Mucosa of descending colon (tissue), 3 donors: Measurements from ENCODE around the gene CDH4. TPM values are rescaled to one million over a fixed set of nuclear protein-coding genes. Genes with fewer than 3 reads are reported as not detected.

Source experiments
- ATAC-seq: fragments of 200-7000 bp; cut with Tn5 transposase; one replicate; pipeline ENCODE4 v1.9.1; 2020; ENCODE audit warnings: mild to moderate bottlenecking, moderate library complexity
- DNase-seq, 3 donors: peaks; one replicate each; pipeline ENCODE4 v3.0.0-alpha.2; 2020
- H3K36me3 ChIP-seq: fragments of 200-600 bp; one replicate; pipeline ENCODE4 v1.8.0; 2021; ENCODE audit warnings: low read depth, mild to moderate bottlenecking
- H3K4me1 ChIP-seq: fragments of 200-600 bp; one replicate; pipeline ENCODE4 v1.8.0; 2021; ENCODE audit warnings: low read depth, mild to moderate bottlenecking
- H3K4me3 ChIP-seq: fragments of 200-600 bp; one replicate; pipeline ENCODE4 v1.8.0; 2021; ENCODE audit warnings: mild to moderate bottlenecking
- H3K9me3 ChIP-seq: fragments of 200-600 bp; one replicate; pipeline ENCODE4 v1.8.0; 2021; ENCODE audit warnings: mild to moderate bottlenecking
- intact Hi-C, 2 donors: fragments of 100-400 bp; cut with DNase I in 1 of 2; cut with micrococcal nuclease in 1 of 2; formaldehyde crosslinking; loops; one replicate each; pipeline versions ENCODE4 v1.11.0 to v1.11.1; 2022; cut with DNase I, micrococcal nuclease
- total RNA-seq, 3 donors: library from RNA; stranded (reverse); fragmentation: NEBNext Ultra II Directional in 2 of 3; extraction: Animal tissue kit (Norgen Biotek cat#: 25700) in 2 of 3; gene quantifications; one replicate each; pipeline versions ENCODE4 v1.2.1 to v1.2.4, GENCODE V29; 2021 to 2023
- TF ChIP-seq, protein P1 (sequence below): fragments of 200-600 bp; IDR thresholded peaks from one replicate; pipeline ENCODE4 v1.8.0; 2022; ENCODE audit warnings: antibody characterized with exemption, mild to moderate bottlenecking
- donor health status: DM: no; HTN: no; CAD: no; lungs with moderate emphysema.
- donor health status: DM: no; HTN: no; CAD: no.
- donor health status: DM: no; HTN: yes; CAD: no.

CDH4 gene
- total RNA-seq, 3 donors from 2014 or later = 0.16 TPM; not detected in 2

GRCh38 chr20:61627791-61628415 lies 375.8 kb downstream of the CDH4 start:
- H3K36me3 ChIP-seq = no peaks in the 10 kb centered on the region
- no peak overlapping the region for H3K4me3 ChIP-seq
- DNase-seq (no peak), ATAC-seq (no peak)
- TF ChIP-seq, protein P1, sequence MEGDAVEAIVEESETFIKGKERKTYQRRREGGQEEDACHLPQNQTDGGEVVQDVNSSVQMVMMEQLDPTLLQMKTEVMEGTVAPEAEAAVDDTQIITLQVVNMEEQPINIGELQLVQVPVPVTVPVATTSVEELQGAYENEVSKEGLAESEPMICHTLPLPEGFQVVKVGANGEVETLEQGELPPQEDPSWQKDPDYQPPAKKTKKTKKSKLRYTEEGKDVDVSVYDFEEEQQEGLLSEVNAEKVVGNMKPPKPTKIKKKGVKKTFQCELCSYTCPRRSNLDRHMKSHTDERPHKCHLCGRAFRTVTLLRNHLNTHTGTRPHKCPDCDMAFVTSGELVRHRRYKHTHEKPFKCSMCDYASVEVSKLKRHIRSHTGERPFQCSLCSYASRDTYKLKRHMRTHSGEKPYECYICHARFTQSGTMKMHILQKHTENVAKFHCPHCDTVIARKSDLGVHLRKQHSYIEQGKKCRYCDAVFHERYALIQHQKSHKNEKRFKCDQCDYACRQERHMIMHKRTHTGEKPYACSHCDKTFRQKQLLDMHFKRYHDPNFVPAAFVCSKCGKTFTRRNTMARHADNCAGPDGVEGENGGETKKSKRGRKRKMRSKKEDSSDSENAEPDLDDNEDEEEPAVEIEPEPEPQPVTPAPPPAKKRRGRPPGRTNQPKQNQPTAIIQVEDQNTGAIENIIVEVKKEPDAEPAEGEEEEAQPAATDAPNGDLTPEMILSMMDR = no peak
- no peaks in the 10 kb centered on the region for H3K9me3 ChIP-seq
- intact Hi-C loops = no loop called here
- H3K4me1 ChIP-seq = no peaks in the 10 kb centered on the region

DNA sequence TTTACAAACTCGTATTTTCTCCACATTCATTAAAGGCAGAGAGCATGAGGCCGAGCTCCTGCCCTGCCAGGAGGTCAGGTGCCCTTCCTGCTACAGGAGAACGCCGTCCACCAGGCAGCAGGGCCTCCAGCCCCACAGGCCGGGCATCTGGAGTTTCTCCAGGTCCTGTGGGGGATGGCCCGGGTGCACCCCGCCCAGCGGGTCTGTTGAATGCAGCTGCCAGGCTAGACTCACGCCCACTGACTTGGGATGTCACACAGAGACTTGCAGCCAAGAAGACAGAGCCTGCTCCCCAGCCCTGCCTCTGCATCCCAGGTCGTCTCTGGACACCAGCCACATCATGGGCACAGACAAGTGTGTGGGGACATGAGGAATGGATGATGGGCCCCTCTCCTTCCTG lies 376.4 kb downstream of the CDH4 start:
- H3K4me1 ChIP-seq = no peaks in the 10 kb centered on the region
- ATAC-seq = no peak
- intact Hi-C loops = no loop called here
- H3K9me3 ChIP-seq = no peaks in the 10 kb centered on the region
- TF ChIP-seq, protein P1 = no peak
- H3K36me3 ChIP-seq = no peaks in the 10 kb centered on the region
- no peak overlapping the region for H3K4me3 ChIP-seq
- no peak for DNase-seq

DNA sequence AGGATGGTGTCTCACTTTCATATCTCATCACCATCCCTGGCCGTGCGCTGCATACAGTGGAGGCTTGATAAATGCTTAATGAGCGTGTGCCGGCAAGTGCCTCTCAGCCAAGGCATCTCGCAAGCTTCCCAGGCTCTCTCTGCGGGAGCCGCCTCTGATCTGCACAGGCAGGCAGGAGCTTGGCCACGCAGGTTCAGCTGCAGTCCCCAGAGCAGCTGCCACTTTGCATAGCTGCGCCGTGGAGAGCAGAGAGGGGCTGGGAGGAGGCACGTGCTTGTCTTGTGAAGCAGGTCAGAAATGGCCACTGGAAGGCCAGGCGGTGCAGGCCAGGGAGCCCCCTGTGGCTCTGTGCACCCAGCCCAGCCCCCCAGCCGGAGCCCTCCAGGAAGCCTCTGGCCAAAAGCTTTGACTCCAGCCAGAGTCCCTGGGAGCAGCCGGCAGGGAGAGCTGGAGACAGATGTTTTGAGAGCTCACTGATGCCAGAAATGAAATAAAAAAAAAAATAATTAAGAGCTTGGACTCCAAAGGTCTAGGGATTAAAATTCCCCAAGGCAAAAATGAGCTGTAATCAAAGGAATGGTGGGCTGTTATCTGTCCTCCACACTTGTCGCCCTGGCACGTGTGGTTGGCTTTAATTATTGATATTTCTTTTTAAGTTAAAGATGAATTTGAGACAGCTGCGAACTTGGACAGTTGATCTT lies 377.0 kb downstream of the CDH4 start:
- H3K9me3 ChIP-seq = no peaks in the 10 kb centered on the region
- TF ChIP-seq, protein P1 = no peak
- H3K4me3 ChIP-seq = no peak overlapping the region
- intact Hi-C loops = no loop called here
- no peak for DNase-seq
- no peaks in the 10 kb centered on the region for H3K4me1 ChIP-seq
- no peak for ATAC-seq
- H3K36me3 ChIP-seq = no peaks in the 10 kb centered on the region

GRCh38 chr20:61629602-61630390 lies 377.7 kb downstream of the CDH4 start:
- H3K4me1 ChIP-seq = no peaks in the 10 kb centered on the region
- intact Hi-C loops = no loop called here
- no peaks in the 10 kb centered on the region for H3K9me3 ChIP-seq
- DNase-seq (no peak), ATAC-seq (no peak)
- no peaks in the 10 kb centered on the region for H3K36me3 ChIP-seq
- H3K4me3 ChIP-seq = no peak overlapping the region
- TF ChIP-seq, protein P1 = no peak

- H3K9me3 ChIP-seq = no peaks in the 10 kb centered on the region
- H3K4me1 ChIP-seq = no peaks in the 10 kb centered on the region
- H3K36me3 ChIP-seq = no peaks in the 10 kb centered on the region
- TF ChIP-seq, protein P1 = no peak
- DNase-seq = no peak
- intact Hi-C loops = no loop called here
- no peak for ATAC-seq
- H3K4me3 ChIP-seq = no peak overlapping the region
Measured at GRCh38 chr20:61630391-61630650, 378.3 kb downstream of the CDH4 start.
